Mucosa of gallbladder (tissue), 1 donor: ENCODE results near the gene CDK6. TPM values are rescaled to one million over a fixed set of nuclear protein-coding genes. Genes with fewer than 3 reads are reported as not detected.

ENCODE experiments used
- DNase-seq: peaks from one replicate; pipeline ENCODE4 v3.0.0-alpha.2; 2020; ENCODE audit warnings: low spot score
- total RNA-seq: library from RNA; stranded (reverse); gene quantifications from one replicate; pipeline ENCODE4 v1.2.1, GENCODE V29; 2021
- donor health status: DM: no; HTN: no; CAD: no.

The CDK6 gene
- total RNA-seq, 1 donor from 2014 or later = 23.6 TPM

GRCh38 chr7:92645114-92646061 is 191.0 kb downstream of the CDK6 start:
- no peak for DNase-seq

GRCh38 chr7:92644406-92645113 is 191.8 kb downstream of the CDK6 start:
- DNase-seq = no peak

- DNase-seq = no peak
These were observed 192.6 kb downstream of the CDK6 start for GRCh38 chr7:92643821-92644220.

GRCh38 chr7:92641921-92642511 is 194.4 kb downstream of the CDK6 start:
- DNase-seq = no peak

- no peak for DNase-seq
These were observed 196.4 kb downstream of the CDK6 start for GRCh38 chr7:92639966-92640365.

- DNase-seq = no peak
These were observed 197.0 kb downstream of the CDK6 start for GRCh38 chr7:92639213-92639896.

GRCh38 chr7:92636018-92636560 is 200.3 kb downstream of the CDK6 start:
- no peak for DNase-seq

GRCh38 chr7:92635538-92635937 is 200.8 kb downstream of the CDK6 start:
- no peak for DNase-seq

- DNase-seq = no peak
These were observed 201.4 kb downstream of the CDK6 start for GRCh38 chr7:92634924-92635519.

- DNase-seq = no peak
These were observed 202.2 kb downstream of the CDK6 start for GRCh38 chr7:92634205-92634604.

GRCh38 chr7:92633211-92633906 is 203.0 kb downstream of the CDK6 start:
- DNase-seq = peak; percentile 60

GRCh38 chr7:92632791-92633190 is 203.6 kb downstream of the CDK6 start:
- DNase-seq = no peak

- DNase-seq = no peak
These were observed 204.4 kb downstream of the CDK6 start for GRCh38 chr7:92631850-92632487.

- DNase-seq = no peak
These were observed 205.1 kb downstream of the CDK6 start for GRCh38 chr7:92631067-92631849.

- DNase-seq = no peak
These were observed 206.6 kb downstream of the CDK6 start for GRCh38 chr7:92629779-92630178.

- no peak for DNase-seq
These were observed 208.4 kb downstream of the CDK6 start for GRCh38 chr7:92627956-92628355.

GRCh38 chr7:92626281-92626809 is 210.0 kb downstream of the CDK6 start:
- no peak for DNase-seq

GRCh38 chr7:92625617-92626016 is 210.8 kb downstream of the CDK6 start:
- DNase-seq = no peak
